GM19193 (cell line): ENCODE measurements around the gene UTF1.
A peak's percentile ranks its signal among the peaks of the same experiment; 100 is the strongest.

ENCODE experiments used
- POLR2A ChIP-seq: IDR thresholded peaks from 4 replicates; pipeline ENCODE4 v1.6.1; 2011; ENCODE audit not compliant: insufficient read depth, insufficient read length; ENCODE audit errors: extremely low read depth

UTF1 gene

DNA sequence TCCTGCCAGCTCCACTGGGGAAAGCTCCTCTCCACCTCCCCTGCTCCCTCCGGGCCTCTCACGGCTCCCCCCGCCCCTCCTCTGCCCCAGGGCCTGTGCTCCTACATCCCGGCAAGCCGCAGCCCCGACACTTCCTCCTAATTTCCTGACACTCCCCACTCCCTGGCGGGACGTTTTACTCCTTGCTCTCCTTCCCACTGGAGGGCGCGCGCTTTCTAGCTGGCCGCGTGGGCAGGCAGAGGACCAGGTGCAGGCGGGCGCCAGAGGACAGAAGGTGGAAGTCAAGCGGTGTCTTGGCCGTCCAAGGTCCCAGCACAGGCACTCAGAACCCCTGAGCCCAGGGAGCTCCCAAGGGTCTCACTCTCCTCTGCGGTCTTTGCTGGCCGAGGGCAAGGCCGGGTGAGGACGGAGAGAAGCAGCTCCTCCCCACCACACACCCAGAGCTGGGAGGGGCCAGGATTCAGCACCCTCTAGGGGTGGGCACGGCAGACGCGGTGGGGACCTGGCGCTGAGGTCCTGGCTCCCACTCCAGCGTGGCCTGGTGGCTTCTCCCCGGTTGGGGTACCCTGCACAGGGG, 27.6 kb downstream of the UTF1 start:
- TF ChIP-seq POLR2A, result no peak

GRCh38 chr10:133258066-133258817, 28.2 kb downstream of the UTF1 start:
- TF ChIP-seq POLR2A, result no peak

- TF ChIP-seq POLR2A, result no peak
These were observed 29.0 kb downstream of the UTF1 start for GRCh38 chr10:133258818-133259601.

DNA sequence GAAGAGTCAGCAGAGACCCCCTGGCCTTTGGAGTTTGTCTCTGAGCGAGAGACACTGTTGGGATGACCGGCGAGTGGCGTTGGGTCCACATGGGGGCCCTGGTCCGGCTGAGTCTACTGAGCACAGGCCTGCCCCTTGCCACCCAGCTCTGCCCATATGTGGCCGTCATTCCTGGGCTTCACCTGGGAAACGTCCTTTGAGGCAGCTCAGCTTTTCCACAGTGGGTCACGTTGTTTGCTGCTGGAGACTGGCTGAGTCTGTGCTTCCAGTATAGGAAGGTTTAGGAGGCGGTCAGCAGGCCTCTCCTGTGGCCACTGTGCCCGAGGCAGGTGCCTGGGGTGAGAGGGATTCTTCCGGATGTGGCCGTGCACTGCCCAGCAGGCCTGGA, 29.6 kb downstream of the UTF1 start:
- no peak for TF ChIP-seq POLR2A

DNA sequence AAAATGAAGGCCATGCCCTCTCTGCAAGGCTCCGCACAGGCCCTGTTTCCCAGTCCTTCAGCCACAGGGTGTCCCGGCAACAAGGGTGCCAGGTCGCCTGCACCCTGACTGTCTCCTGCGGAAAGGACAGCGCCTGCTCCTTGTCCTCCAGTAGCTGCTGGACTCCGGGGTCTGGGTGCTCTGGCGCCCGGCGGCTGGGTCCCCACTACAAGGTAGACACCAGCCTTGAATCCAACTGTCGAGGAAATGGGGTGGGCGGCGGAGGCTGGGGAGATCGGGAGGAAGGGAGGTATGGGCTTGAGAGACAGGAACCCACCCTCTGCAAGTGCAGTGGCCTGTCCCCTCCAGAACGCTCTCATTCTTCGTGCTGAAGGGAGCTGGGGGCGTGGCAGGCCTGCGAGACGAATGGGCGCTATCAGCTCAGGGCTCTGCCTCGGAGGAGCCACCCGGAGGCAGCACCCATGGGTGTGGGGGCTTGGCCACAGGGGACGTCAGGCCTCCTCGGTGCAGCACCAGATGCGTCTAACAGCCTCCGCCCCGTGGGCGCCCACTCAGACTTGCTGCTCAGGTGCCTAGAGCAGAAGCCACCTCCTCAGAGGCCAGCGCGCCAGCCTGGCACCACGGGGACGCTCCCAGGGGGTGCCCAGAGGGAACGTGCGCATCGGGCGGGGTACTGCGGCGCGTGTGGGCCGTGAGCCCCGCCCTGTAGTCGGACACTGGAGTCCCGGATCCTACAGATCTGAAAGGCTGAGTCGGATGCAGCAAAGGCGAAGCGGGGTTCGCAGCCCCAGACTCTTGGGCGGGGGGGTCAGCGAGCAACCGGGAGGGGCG, 31.1 kb downstream of the UTF1 start:
- no peak for TF ChIP-seq POLR2A

DNA sequence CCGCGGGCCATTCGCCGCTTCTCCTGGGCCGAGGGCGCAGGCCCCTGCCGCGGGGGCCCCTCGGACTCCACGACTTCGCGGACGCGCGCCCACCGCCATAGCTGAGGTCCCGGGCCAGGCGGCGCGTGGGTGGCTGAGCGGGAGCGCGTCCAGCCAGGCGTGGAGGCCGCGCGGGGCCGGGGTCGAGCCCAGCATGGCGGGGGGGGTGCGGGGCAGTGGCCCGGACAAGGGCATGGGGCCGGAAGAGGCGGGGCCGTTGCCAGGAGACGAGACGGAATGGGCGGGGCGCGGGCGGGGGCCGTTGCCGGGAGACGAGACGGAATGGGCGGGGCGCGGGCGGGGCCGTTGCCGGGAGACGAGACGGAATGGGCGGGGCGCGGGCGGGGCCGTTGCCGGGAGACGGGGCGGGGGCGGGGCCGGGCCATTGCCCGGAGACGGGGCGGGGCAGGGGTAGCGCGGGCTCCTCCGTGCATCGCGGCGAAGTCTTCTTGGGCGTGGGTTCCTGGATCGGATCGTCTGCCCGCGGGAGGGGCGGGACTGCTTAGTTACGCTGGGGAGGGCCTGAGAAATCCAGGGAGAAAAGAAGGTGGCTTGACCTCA, 31.8 kb downstream of the UTF1 start:
- peak; percentile 62 for TF ChIP-seq POLR2A

GRCh38 chr10:133262696-133263095, 32.7 kb downstream of the UTF1 start:
- TF ChIP-seq POLR2A, result no peak

DNA sequence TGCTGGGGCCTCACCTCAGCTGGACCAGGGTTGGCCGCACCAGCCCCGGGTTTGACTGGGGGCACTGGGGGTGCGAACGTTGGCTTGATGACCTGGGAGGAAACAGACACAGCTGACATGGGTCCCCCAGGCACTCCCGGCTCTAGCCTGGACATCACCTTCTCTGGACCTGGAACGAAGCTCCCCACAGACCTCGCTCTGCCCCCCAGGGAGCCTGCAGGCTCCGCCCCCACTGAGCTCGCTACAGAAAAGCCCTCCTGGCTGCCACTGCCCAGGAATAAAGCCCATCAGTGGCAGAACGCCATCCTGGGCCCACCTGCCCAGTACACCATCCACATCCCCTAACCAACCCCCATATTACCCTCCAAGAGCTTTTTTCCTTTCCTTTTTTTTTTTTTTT, 33.7 kb downstream of the UTF1 start:
- TF ChIP-seq POLR2A, result no peak

DNA sequence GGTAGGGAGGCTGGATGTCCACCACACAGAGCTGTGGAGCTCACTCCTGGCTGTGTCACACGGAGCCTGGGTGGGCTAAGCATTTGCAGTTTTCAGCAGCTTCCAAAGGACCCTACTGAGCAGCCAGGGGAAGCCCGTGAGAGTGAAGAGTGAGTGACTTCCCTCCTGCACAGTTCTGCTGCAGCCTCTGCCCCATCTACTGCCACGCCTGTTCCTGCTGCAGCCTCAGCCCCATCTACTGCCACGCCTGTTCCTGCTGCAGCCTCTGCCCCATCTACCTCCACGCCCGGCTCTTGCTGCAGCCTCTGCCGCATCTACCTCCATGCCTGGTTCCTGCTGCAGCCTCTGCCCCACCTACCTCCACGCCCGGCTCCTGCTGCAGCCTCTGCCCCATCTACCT, 34.4 kb downstream of the UTF1 start:
- no peak for TF ChIP-seq POLR2A

DNA sequence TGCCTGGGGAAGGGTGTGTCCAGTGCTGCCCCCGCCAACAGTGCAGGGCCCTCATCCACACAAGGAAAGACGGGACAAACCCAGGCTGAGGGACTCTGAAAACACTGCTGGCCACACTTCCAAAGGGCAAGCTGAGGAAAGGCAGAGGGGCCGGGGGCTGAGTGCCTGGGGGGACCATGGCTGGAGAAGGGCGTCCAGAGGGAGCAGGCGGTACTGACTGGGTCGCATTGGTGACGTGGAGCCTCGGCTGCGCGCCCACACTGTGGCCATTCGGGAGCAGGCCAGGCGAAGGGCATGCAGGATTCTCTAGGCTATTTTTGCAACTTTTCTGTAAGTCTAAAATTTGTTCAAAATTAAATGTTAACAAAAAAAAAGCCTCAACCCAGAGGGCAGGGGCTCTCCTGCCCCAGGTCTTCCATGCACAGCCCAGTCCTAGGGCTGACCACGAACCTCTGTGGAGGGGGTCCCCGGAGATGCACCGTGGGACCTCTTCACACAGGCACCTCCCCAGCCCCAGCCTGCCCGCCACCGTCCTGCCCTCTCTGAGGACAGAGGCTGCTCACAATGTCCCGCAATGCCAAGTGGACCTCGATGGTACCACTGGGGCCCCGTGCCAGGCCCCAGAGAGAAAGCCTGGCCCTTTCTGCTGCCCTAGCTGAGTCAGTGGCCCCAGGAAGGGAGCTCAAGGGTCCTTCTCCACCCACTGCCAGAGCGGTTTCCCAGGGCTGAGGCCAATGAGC, 36.2 kb downstream of the UTF1 start:
- TF ChIP-seq POLR2A, result no peak

GRCh38 chr10:133267293-133267692, 37.3 kb downstream of the UTF1 start:
- TF ChIP-seq POLR2A, result no peak

GRCh38 chr10:133267829-133268228, 37.8 kb downstream of the UTF1 start:
- no peak for TF ChIP-seq POLR2A

GRCh38 chr10:133268532-133268931, 38.5 kb downstream of the UTF1 start:
- no peak for TF ChIP-seq POLR2A

- TF ChIP-seq POLR2A, result no peak
These were observed 39.4 kb downstream of the UTF1 start for GRCh38 chr10:133269367-133269766.
